ENCODE measurements around the gene CAB39. TPM values are rescaled to one million over a fixed set of nuclear protein-coding genes. Genes with fewer than 3 reads are reported as not detected.

The CAB39 gene
- total and polyA plus RNA-seq, 2 experiments from 2014 or later, result 18.7 to 67.5 TPM

DNA sequence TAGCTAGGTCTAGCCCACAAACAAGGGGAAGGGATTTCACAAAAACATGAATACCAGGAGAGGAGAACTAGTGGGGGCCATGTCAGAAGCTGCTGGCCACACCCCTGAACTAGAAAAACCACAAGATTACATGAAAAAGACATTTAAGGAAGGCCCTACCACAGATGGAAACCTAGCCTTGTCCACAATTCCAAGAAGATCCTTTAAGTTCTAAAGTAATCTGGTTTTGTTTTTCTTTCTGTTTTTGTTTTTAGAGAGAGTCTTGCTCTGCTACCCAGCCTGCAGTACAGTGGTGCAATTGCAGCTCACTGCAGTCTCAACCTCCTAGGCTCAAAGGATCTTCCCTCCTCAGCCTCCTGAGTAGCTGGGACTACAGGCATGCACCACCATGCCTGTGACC, 34.2 kb upstream of the CAB39 start (continued):
- TF ChIP-seq, protein P1, sequence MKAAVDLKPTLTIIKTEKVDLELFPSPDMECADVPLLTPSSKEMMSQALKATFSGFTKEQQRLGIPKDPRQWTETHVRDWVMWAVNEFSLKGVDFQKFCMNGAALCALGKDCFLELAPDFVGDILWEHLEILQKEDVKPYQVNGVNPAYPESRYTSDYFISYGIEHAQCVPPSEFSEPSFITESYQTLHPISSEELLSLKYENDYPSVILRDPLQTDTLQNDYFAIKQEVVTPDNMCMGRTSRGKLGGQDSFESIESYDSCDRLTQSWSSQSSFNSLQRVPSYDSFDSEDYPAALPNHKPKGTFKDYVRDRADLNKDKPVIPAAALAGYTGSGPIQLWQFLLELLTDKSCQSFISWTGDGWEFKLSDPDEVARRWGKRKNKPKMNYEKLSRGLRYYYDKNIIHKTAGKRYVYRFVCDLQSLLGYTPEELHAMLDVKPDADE (IDR thresholded peaks at IDR 0.05), result no peak
- no peak for TF ChIP-seq CREB1 (CRISPR knock-in tag; IDR thresholded peaks at IDR 0.05; ENCODE audit: low read depth)
- TF ChIP-seq, protein P2, sequence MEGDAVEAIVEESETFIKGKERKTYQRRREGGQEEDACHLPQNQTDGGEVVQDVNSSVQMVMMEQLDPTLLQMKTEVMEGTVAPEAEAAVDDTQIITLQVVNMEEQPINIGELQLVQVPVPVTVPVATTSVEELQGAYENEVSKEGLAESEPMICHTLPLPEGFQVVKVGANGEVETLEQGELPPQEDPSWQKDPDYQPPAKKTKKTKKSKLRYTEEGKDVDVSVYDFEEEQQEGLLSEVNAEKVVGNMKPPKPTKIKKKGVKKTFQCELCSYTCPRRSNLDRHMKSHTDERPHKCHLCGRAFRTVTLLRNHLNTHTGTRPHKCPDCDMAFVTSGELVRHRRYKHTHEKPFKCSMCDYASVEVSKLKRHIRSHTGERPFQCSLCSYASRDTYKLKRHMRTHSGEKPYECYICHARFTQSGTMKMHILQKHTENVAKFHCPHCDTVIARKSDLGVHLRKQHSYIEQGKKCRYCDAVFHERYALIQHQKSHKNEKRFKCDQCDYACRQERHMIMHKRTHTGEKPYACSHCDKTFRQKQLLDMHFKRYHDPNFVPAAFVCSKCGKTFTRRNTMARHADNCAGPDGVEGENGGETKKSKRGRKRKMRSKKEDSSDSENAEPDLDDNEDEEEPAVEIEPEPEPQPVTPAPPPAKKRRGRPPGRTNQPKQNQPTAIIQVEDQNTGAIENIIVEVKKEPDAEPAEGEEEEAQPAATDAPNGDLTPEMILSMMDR (conservative IDR thresholded peaks at IDR 0.05; ENCODE audit: low read depth in 2 of 2), result no peak

DNA sequence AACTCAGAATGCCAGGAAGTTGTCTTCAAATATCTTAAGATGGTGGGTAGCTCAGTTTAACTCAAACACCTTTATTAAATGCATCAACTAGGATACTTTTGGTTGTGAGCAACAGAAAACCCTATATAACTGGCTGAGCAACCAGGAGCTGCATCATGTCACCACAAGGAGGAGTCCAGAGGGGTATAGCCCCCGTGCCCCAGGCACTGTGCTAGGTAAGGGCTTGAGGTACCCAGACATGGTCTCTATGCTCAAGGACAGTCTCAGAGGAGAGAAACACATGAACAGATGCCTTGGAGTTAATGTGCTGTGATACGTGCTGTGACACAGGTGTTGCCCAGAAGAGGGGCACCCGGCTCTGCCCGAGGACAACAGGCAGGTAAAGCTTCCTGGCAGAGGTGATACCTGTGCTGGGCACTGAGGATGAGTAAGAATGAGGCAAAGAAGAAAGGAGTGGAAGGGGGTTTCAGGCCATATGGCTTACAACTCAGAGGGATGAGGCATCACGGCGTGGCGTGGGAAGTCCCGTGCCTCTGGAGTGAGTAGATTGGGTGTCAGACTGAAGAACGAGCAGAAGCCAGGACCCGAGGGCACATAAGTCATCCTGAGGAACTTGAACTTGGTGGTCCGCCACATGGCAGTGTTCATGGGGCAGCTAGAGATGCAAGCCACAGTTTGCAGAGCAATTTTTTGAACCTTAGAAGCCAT, 32.0 kb upstream of the CAB39 start:
- no peak overlapping the region for H3K27ac Mint-ChIP-seq
- peaks cover 4% of the 10 kb centered on the region for H3K27me3 Mint-ChIP-seq (ENCODE audit: insufficient read depth, low read depth, poor library complexity)
- no peak overlapping the region for H3K4me3 ChIP-seq
- no peak overlapping the region for H3K4me3 Mint-ChIP-seq
- no peaks in the 10 kb centered on the region for H3K79me2 ChIP-seq (replicated peaks; ENCODE audit: insufficient read depth)
- H4K20me1 ChIP-seq (replicated peaks; ENCODE audit: insufficient read depth), result no peaks in the 10 kb centered on the region
- no peaks in the 10 kb centered on the region for H3K36me3 Mint-ChIP-seq (ENCODE audit: low read depth)
- no peak for TF ChIP-seq CREB1 (CRISPR knock-in tag; IDR thresholded peaks at IDR 0.05; ENCODE audit: low read depth)
- TF ChIP-seq, protein P2 (conservative IDR thresholded peaks at IDR 0.05; ENCODE audit: low read depth in 2 of 2), result peak in 1 of 2 experiments; percentile 14; a peak in 1 of 4 replicates
- no peak overlapping the region for H3K4me2 ChIP-seq
- H3K9me3 Mint-ChIP-seq, result peaks cover 10% of the 10 kb centered on the region
- no peak for ATAC-seq
- H3K27ac ChIP-seq (ENCODE audit: low read depth), result no peak overlapping the region
- no peaks in the 10 kb centered on the region for H3K9me2 ChIP-seq (ENCODE audit: insufficient read depth)
- H2AFZ ChIP-seq, result no peak overlapping the region
- no peak for DNase-seq (ENCODE audit: low spot score)
- H3K36me3 ChIP-seq (ENCODE audit: insufficient read depth), result no peaks in the 10 kb centered on the region
- no peaks in the 10 kb centered on the region for H3F3A ChIP-seq (replicated peaks; ENCODE audit: low read depth)
- no peaks in the 10 kb centered on the region for H3K27me3 ChIP-seq (ENCODE audit: insufficient read depth)
- no peaks in the 10 kb centered on the region for H3K4me1 ChIP-seq (ENCODE audit: insufficient read depth)
- no peaks in the 10 kb centered on the region for H3K4me1 Mint-ChIP-seq

DNA sequence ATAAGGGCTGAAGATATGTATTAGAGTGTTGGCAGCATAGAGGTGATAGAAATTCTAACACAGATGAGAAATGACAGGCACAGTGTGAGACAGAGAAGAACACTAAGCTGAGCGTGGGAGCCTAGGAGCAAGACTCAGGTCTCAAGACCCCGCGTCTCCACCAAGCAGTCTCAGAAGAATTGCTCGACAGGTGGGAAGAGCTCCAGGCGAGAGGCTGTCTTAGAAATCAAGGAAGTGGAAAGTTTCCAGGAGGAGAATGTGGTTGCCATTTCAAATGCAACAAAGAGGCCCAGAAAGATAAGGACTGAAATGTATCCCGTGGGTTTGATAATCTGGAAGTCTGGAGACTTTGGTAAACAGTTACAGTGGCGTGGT, 31.5 kb upstream of the CAB39 start:
- Mint-ChIP-seq H3K36me3 (ENCODE audit: low read depth) (no peaks in the 10 kb centered on the region), H3K9me3 (peaks cover 10% of the 10 kb centered on the region), H3K4me3 (no peak overlapping the region), H3K27ac (no peak overlapping the region), H3K27me3 (ENCODE audit: insufficient read depth, low read depth, poor library complexity) (peaks cover 4% of the 10 kb centered on the region), H3K4me1 (no peaks in the 10 kb centered on the region)
- Histone ChIP-seq H3K4me1 (ENCODE audit: insufficient read depth) (no peaks in the 10 kb centered on the region), H3K36me3 (ENCODE audit: insufficient read depth) (no peaks in the 10 kb centered on the region), H3K9me2 (ENCODE audit: insufficient read depth) (no peaks in the 10 kb centered on the region), H3F3A (replicated peaks; ENCODE audit: low read depth) (no peaks in the 10 kb centered on the region), H3K79me2 (replicated peaks; ENCODE audit: insufficient read depth) (no peaks in the 10 kb centered on the region), H3K4me3 (no peak overlapping the region), H3K27ac (ENCODE audit: low read depth) (no peak overlapping the region), H4K20me1 (replicated peaks; ENCODE audit: insufficient read depth) (no peaks in the 10 kb centered on the region), H3K27me3 (ENCODE audit: insufficient read depth) (no peaks in the 10 kb centered on the region), H3K4me2 (no peak overlapping the region), H2AFZ (no peak overlapping the region)
- TF ChIP-seq NANOG (IDR thresholded peaks at IDR 0.05; ENCODE audit: borderline replicate concordance), result no peak
- TF ChIP-seq, protein P2 (conservative IDR thresholded peaks at IDR 0.05; ENCODE audit: low read depth in 2 of 2), result no peak
- DNase-seq (ENCODE audit: low spot score) (no peak), ATAC-seq (no peak)
